HepG2 (cell line): ENCODE measurements around the gene LEFTY2. TPM values are rescaled to one million over a fixed set of nuclear protein-coding genes. Genes with fewer than 3 reads are reported as not detected.

Experiments used
- CREBL2 ChIP-seq: sonication (generic); formaldehyde crosslinking; IDR thresholded peaks from 2 replicates; pipeline ENCODE4 v1.8.1; 2023; ENCODE audit warnings: missing genetic modification reagents, mild to moderate bottlenecking, borderline replicate concordance
- HES4 ChIP-seq: sonication (generic); formaldehyde crosslinking; IDR thresholded peaks from 2 replicates; pipeline ENCODE4 v1.9.0; 2021; ENCODE audit warnings: mild to moderate bottlenecking, missing genetic modification reagents, borderline replicate concordance
- HMG20B ChIP-seq: conservative IDR thresholded peaks from 2 replicates; pipeline ENCODE4 v1.6.1; 2016; ENCODE audit warnings: missing genetic modification reagents, missing compliant biosample characterization
- HNRNPL ChIP-seq: fragments of 200-400 bp; formaldehyde crosslinking; IDR thresholded peaks from 2 replicates; pipeline ENCODE4 v1.6.1; 2017; ENCODE audit warnings: mild to moderate bottlenecking, low read depth, low read length
- KDM5A ChIP-seq: fragments of 200-600 bp; sonication (generic); IDR thresholded peaks from 2 replicates; pipeline ENCODE4 v1.7.0; 2018; ENCODE audit warnings: antibody characterized with exemption, mild to moderate bottlenecking, low read length, borderline replicate concordance
- MED8 ChIP-seq: sonication (generic); formaldehyde crosslinking; IDR thresholded peaks from 2 replicates; pipeline ENCODE4 v1.8.1; 2023; ENCODE audit warnings: mild to moderate bottlenecking, missing genetic modification reagents; ENCODE audit not compliant: insufficient replicate concordance
- POLR2AphosphoS2 ChIP-seq: IDR thresholded peaks from 2 replicates; pipeline ENCODE4 v1.6.1; 2011; ENCODE audit warnings: low read depth, low read length, improper control_type of control experiment
- POLR2AphosphoS5 ChIP-seq: IDR thresholded peaks from 2 replicates; pipeline ENCODE4 v1.6.1; 2012; ENCODE audit warnings: low read depth, low read length
- SIX1 ChIP-seq: sonication (generic); formaldehyde crosslinking; IDR thresholded peaks from 2 replicates; pipeline ENCODE4 v1.4.0; 2020; ENCODE audit warnings: missing genetic modification reagents, borderline replicate concordance
- ZBTB20 ChIP-seq: sonication (generic); formaldehyde crosslinking; IDR thresholded peaks from 2 replicates; pipeline ENCODE4 v1.8.1; 2023; ENCODE audit warnings: missing genetic modification reagents, low read depth, mild to moderate bottlenecking, borderline replicate concordance
- ZBTB43 ChIP-seq: sonication (generic); formaldehyde crosslinking; conservative IDR thresholded peaks from 2 replicates; pipeline ENCODE4 v1.4.0; 2020; ENCODE audit warnings: missing genetic modification reagents
- ZKSCAN5 ChIP-seq: sonication (generic); formaldehyde crosslinking; IDR thresholded peaks from 2 replicates; pipeline ENCODE4 v1.5.1; 2020; ENCODE audit warnings: mild to moderate bottlenecking, missing genetic modification reagents
- ZNF230 ChIP-seq: sonication (generic); formaldehyde crosslinking; IDR thresholded peaks from 2 replicates; pipeline ENCODE4 v1.4.0; 2020; ENCODE audit warnings: mild to moderate bottlenecking, missing genetic modification reagents
- ZNF414 ChIP-seq: sonication (generic); formaldehyde crosslinking; IDR thresholded peaks from 2 replicates; pipeline ENCODE4 v1.5.0; 2020; ENCODE audit warnings: missing genetic modification reagents
- ZNF468 ChIP-seq: sonication (generic); formaldehyde crosslinking; IDR thresholded peaks from 2 replicates; pipeline ENCODE4 v1.8.0; 2022; ENCODE audit warnings: mild to moderate bottlenecking, moderate library complexity, missing genetic modification reagents
- ZNF737 ChIP-seq: sonication (generic); formaldehyde crosslinking; IDR thresholded peaks from 2 replicates; pipeline ENCODE4 v1.5.0; 2020; ENCODE audit warnings: missing genetic modification reagents, mild to moderate bottlenecking, borderline replicate concordance
- polyA plus RNA-seq, 8 experiments: library from polyadenylated mRNA; depleted of rRNA in 3 of 8; stranded (reverse) in 7 of 8; unstranded in 1 of 8; fragments of >200 nt; fragmentation: Illumina TruSeq in 4 of 8; extraction: Trizol in 4 of 8; gene quantifications; 2 replicates each; pipeline versions ENCODE4 v1.2.1 to v1.2.3, GENCODE V29; 2011 to 2016; ENCODE audit warnings: low read depth in 4 of 8, missing spikeins in 1 of 8, mixed read lengths in 1 of 8; ENCODE audit not compliant: insufficient read depth in 1 of 8
- total RNA-seq, 5 experiments: library from RNA; depleted of rRNA; stranded (reverse); fragments of >200 nt; fragmentation: Illumina TruSeq; extraction: Trizol; gene quantifications; 2 replicates each; pipeline ENCODE4 v1.2.3, GENCODE V29; 2016; ENCODE audit warnings: low read depth in 1 of 5
- TF ChIP-seq, protein P1 (sequence below): sonication (generic); formaldehyde crosslinking; IDR thresholded peaks from 2 replicates; pipeline ENCODE4 v1.9.0; 2021; ENCODE audit warnings: missing genetic modification reagents, borderline replicate concordance
- TF ChIP-seq, protein P2 (sequence below): sonication (generic); formaldehyde crosslinking; IDR thresholded peaks from 2 replicates; pipeline ENCODE4 v1.4.0; 2020; ENCODE audit warnings: mild to moderate bottlenecking, missing genetic modification reagents
- TF ChIP-seq, protein P3 (sequence below): sonication (generic); formaldehyde crosslinking; IDR thresholded peaks from 2 replicates; pipeline ENCODE4 v1.5.0; 2020; ENCODE audit warnings: missing genetic modification reagents

Gene LEFTY2
- total and polyA plus RNA-seq, 2 of the 13 experiments (the other 11 are each of a cell fraction or from before 2014, with no cell fraction given), result 0.13 to 0.33 TPM

DNA sequence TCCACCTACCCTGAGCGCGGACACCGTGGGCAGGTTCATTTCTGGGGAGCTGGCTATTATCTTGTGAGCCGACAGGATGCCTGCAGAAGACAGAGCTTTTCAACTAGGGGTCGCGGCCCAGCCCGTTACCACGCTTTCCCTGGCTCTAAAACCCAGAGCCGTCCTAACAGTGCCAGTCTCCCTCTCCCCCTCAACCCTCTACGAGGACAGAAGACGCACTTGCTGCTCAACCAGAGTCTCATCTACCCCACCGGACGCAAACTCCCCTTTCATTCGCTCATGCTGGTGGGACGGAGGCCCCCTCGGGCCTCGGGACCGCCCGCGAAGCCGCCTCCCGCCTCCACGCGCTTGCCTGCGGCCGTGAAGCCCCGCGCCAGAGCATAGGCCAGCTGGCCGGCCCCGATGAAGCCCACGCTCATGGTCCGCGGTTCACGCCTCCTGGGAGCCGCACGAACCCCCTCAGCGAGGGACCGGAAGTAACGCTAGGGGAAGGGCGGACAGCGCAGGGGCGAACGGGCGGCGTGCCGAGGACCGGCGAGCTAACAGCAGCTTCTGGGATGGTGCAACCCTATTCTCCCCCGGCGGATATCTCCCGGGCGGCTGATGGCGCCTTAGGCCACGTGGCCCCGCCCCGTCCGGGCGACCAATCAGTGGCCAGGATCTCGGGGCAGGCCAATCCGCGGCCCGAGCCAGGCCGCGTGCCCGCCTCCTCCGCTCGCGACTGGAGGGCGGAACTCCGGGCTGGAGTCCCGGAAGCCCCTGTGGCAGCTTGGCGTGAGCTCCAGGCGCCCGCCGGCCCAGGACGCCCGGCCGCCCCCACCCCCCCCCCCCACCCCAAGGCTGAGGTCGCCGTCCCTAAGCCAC, 17.1 kb downstream of the LEFTY2 start, which contains the start of gene PYCR2 (continued):
- no peak for TF ChIP-seq ZKSCAN5
- TF ChIP-seq SIX1 (CRISPR knock-in tag), result peak; percentile 15; the same call in 1 of the 2 replicates
- TF ChIP-seq MED8 (CRISPR knock-in tag), result peak; percentile 81
- TF ChIP-seq HES4, result no peak
- TF ChIP-seq POLR2AphosphoS2, result no peak
- TF ChIP-seq POLR2AphosphoS5, result peak; percentile 86
- TF ChIP-seq, protein P1, sequence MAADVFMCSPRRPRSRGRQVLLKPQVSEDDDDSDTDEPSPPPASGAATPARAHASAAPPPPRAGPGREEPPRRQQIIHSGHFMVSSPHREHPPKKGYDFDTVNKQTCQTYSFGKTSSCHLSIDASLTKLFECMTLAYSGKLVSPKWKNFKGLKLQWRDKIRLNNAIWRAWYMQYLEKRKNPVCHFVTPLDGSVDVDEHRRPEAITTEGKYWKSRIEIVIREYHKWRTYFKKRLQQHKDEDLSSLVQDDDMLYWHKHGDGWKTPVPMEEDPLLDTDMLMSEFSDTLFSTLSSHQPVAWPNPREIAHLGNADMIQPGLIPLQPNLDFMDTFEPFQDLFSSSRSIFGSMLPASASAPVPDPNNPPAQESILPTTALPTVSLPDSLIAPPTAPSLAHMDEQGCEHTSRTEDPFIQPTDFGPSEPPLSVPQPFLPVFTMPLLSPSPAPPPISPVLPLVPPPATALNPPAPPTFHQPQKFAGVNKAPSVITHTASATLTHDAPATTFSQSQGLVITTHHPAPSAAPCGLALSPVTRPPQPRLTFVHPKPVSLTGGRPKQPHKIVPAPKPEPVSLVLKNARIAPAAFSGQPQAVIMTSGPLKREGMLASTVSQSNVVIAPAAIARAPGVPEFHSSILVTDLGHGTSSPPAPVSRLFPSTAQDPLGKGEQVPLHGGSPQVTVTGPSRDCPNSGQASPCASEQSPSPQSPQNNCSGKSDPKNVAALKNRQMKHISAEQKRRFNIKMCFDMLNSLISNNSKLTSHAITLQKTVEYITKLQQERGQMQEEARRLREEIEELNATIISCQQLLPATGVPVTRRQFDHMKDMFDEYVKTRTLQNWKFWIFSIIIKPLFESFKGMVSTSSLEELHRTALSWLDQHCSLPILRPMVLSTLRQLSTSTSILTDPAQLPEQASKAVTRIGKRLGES (CRISPR knock-in tag), result no peak
- no peak for TF ChIP-seq ZNF230 (CRISPR knock-in tag)
- peak; percentile 74 for TF ChIP-seq CREBL2 (CRISPR knock-in tag)
- no peak; the same call in 1 of the 2 replicates for TF ChIP-seq ZBTB43 (CRISPR knock-in tag)
- TF ChIP-seq ZBTB20, result no peak
- TF ChIP-seq ZNF414 (CRISPR knock-in tag), result no peak
- TF ChIP-seq, protein P2, sequence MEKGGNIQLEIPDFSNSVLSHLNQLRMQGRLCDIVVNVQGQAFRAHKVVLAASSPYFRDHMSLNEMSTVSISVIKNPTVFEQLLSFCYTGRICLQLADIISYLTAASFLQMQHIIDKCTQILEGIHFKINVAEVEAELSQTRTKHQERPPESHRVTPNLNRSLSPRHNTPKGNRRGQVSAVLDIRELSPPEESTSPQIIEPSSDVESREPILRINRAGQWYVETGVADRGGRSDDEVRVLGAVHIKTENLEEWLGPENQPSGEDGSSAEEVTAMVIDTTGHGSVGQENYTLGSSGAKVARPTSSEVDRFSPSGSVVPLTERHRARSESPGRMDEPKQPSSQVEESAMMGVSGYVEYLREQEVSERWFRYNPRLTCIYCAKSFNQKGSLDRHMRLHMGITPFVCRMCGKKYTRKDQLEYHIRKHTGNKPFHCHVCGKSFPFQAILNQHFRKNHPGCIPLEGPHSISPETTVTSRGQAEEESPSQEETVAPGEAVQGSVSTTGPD (CRISPR knock-in tag), result no peak
- TF ChIP-seq ZNF737 (CRISPR knock-in tag), result no peak
- peak; percentile 52; the same call in 1 of the 2 replicates for TF ChIP-seq KDM5A
- TF ChIP-seq, protein P3, sequence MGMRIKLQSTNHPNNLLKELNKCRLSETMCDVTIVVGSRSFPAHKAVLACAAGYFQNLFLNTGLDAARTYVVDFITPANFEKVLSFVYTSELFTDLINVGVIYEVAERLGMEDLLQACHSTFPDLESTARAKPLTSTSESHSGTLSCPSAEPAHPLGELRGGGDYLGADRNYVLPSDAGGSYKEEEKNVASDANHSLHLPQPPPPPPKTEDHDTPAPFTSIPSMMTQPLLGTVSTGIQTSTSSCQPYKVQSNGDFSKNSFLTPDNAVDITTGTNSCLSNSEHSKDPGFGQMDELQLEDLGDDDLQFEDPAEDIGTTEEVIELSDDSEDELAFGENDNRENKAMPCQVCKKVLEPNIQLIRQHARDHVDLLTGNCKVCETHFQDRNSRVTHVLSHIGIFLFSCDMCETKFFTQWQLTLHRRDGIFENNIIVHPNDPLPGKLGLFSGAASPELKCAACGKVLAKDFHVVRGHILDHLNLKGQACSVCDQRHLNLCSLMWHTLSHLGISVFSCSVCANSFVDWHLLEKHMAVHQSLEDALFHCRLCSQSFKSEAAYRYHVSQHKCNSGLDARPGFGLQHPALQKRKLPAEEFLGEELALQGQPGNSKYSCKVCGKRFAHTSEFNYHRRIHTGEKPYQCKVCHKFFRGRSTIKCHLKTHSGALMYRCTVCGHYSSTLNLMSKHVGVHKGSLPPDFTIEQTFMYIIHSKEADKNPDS, result peak; percentile 45; the same call in 1 of the 2 replicates
- no peak for TF ChIP-seq HMG20B
- TF ChIP-seq ZNF468 (CRISPR knock-in tag), result no peak; the same call in 1 of the 2 replicates
- TF ChIP-seq HNRNPL, result no peak
